ENCODE data around the gene RBM4. TPM values are rescaled to one million over a fixed set of nuclear protein-coding genes. Genes with fewer than 3 reads are reported as not detected.
"Not testable (repeated sequence)": the region's sequence is repeated elsewhere in the genome, so short reads cannot be mapped to it uniquely, and the experiment has no call there.

RBM4 gene
- total RNA-seq, 1 donor from 2014 or later = 187 TPM

GRCh38 chr11:66639066-66639813, 737 bp downstream of the RBM4 start:
- Mint-ChIP-seq H3K4me1 (ENCODE audit: unreplicated experiment) (peaks cover 58% of the 10 kb centered on the region), H3K27ac (ENCODE audit: unreplicated experiment) (peak overlapping the region; percentile 100), H3K36me3 (ENCODE audit: low read depth, unreplicated experiment) (peaks cover 30% of the 10 kb centered on the region), H3K4me3 (ENCODE audit: unreplicated experiment) (peak overlapping the region; percentile 100), H3K27me3 (ENCODE audit: unreplicated experiment) (peaks cover 12% of the 10 kb centered on the region), H3K9me3 (ENCODE audit: unreplicated experiment) (no peaks in the 10 kb centered on the region)
- DNase-seq (ENCODE audit: low spot score) = peak; percentile 20
- TF ChIP-seq, protein P1, sequence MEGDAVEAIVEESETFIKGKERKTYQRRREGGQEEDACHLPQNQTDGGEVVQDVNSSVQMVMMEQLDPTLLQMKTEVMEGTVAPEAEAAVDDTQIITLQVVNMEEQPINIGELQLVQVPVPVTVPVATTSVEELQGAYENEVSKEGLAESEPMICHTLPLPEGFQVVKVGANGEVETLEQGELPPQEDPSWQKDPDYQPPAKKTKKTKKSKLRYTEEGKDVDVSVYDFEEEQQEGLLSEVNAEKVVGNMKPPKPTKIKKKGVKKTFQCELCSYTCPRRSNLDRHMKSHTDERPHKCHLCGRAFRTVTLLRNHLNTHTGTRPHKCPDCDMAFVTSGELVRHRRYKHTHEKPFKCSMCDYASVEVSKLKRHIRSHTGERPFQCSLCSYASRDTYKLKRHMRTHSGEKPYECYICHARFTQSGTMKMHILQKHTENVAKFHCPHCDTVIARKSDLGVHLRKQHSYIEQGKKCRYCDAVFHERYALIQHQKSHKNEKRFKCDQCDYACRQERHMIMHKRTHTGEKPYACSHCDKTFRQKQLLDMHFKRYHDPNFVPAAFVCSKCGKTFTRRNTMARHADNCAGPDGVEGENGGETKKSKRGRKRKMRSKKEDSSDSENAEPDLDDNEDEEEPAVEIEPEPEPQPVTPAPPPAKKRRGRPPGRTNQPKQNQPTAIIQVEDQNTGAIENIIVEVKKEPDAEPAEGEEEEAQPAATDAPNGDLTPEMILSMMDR (IDR thresholded peaks at IDR 0.05; ENCODE audit: unreplicated experiment) = no peak

DNA sequence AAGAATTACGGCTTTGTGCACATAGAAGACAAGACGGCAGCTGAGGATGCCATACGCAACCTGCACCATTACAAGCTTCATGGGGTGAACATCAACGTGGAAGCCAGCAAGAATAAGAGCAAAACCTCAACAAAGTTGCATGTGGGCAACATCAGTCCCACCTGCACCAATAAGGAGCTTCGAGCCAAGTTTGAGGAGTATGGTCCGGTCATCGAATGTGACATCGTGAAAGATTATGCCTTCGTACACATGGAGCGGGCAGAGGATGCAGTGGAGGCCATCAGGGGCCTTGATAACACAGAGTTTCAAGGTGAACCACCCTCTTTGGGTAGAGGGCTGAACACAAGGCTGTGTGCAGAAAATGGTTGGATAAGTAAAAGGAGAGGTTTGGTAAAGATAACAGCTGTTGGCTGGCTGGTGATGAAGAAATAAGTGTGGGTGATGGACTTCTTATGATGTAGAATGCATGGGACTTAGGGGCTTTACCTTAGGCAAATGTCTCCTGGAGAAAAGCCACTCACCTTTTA, 1.4 kb downstream of the RBM4 start:
- DNase-seq (ENCODE audit: low spot score); H3K9me3 Mint-ChIP-seq (ENCODE audit: unreplicated experiment): not testable (repeated sequence)
- H3K4me3 Mint-ChIP-seq (ENCODE audit: unreplicated experiment) = peak overlapping the region; percentile 100

GRCh38 chr11:66641834-66642233, 3.3 kb downstream of the RBM4 start:
- Mint-ChIP-seq H3K4me1 (ENCODE audit: unreplicated experiment) (peaks cover 80% of the 10 kb centered on the region), H3K9me3 (ENCODE audit: unreplicated experiment) (no peaks in the 10 kb centered on the region), H3K27ac (ENCODE audit: unreplicated experiment) (peak overlapping the region; percentile 20), H3K27me3 (ENCODE audit: unreplicated experiment) (peaks cover 12% of the 10 kb centered on the region), H3K36me3 (ENCODE audit: low read depth, unreplicated experiment) (peaks cover 42% of the 10 kb centered on the region), H3K4me3 (ENCODE audit: unreplicated experiment) (peak overlapping the region; percentile 84)
- no peak for DNase-seq (ENCODE audit: low spot score)
- TF ChIP-seq, protein P1 (IDR thresholded peaks at IDR 0.05; ENCODE audit: unreplicated experiment) = no peak

More for the DNA sequence above, 1.4 kb downstream of the RBM4 start:
- Mint-ChIP-seq H3K4me1 (ENCODE audit: unreplicated experiment) (peaks cover 64% of the 10 kb centered on the region), H3K27me3 (ENCODE audit: unreplicated experiment) (peaks cover 12% of the 10 kb centered on the region), H3K27ac (ENCODE audit: unreplicated experiment) (peak overlapping the region; percentile 100), H3K36me3 (ENCODE audit: low read depth, unreplicated experiment) (peaks cover 28% of the 10 kb centered on the region)

DNA sequence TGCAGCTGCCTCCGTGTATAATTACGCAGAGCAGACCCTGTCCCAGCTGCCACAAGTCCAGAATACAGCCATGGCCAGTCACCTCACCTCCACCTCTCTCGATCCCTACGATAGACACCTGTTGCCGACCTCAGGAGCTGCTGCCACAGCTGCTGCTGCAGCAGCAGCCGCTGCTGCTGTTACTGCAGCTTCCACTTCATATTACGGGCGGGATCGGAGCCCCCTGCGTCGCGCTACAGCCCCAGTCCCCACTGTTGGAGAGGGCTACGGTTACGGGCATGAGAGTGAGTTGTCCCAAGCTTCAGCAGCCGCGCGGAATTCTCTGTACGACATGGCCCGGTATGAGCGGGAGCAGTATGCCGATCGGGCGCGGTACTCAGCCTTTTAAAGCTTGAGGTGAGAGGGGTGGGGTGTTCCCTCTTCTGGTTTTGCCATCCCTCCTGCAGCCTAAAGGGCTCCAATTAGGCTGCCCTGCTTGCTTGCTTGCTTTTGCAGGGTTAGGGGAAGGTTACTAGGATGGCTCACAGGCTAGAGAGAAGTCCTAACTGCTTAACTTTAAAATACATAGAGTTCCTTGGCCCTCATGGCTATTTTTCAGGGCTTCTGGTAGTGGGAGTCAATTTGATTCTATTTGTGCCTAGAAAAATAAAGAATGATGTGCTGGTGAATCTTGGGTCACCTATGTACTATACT, 5.4 kb downstream of the RBM4 start:
- Mint-ChIP-seq H3K27ac (ENCODE audit: unreplicated experiment) (no peak overlapping the region), H3K27me3 (ENCODE audit: unreplicated experiment) (peaks cover 10% of the 10 kb centered on the region), H3K4me1 (ENCODE audit: unreplicated experiment) (peaks cover 66% of the 10 kb centered on the region), H3K4me3 (ENCODE audit: unreplicated experiment) (peak overlapping the region; percentile 56), H3K36me3 (ENCODE audit: low read depth, unreplicated experiment) (peaks cover 55% of the 10 kb centered on the region), H3K9me3 (ENCODE audit: unreplicated experiment) (no peaks in the 10 kb centered on the region)
- DNase-seq (ENCODE audit: low spot score) = no peak
- TF ChIP-seq, protein P1 (IDR thresholded peaks at IDR 0.05; ENCODE audit: unreplicated experiment) = no peak

DNA sequence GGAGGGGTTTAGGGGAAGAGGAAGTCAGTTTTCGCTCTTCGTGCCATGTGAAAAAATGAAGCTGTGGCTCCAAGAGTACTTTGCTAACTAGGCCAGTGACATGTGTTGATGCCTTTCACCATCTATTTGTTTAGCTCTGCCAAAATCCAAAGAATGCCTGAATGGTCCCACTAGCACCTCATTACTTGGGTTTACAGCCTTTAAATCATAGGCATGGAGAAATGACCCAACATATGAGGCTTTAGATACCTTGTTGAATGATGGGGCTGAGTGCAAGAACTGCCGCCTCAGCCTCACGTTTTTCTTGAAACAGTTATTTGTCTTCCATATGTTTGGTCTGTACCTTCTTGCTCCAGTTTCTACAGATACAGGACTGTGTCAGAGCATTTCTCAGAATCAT, 8.3 kb downstream of the RBM4 start:
- TF ChIP-seq, protein P1 (IDR thresholded peaks at IDR 0.05; ENCODE audit: unreplicated experiment) = no peak
- no peak for DNase-seq (ENCODE audit: low spot score)
- Mint-ChIP-seq H3K27me3 (ENCODE audit: unreplicated experiment) (peaks cover 6% of the 10 kb centered on the region), H3K4me1 (ENCODE audit: unreplicated experiment) (peaks cover 45% of the 10 kb centered on the region), H3K4me3 (ENCODE audit: unreplicated experiment) (no peak overlapping the region), H3K9me3 (ENCODE audit: unreplicated experiment) (no peaks in the 10 kb centered on the region), H3K36me3 (ENCODE audit: low read depth, unreplicated experiment) (peaks cover 47% of the 10 kb centered on the region), H3K27ac (ENCODE audit: unreplicated experiment) (no peak overlapping the region)
